Epithelial cell of esophagus (primary cell): ENCODE data around the gene COL25A1.

Source experiments
- DNase-seq: peaks from one replicate; pipeline ENCODE4 v3.0.0; 2010; ENCODE audit warnings: low read depth
- H3K4me3 ChIP-seq: 2 replicates; pipeline ENCODE4 v1.5.1; 2011; ENCODE audit warnings: mild to moderate bottlenecking, low read length, control low read depth
- TF ChIP-seq, protein P1 (sequence below): IDR thresholded peaks from 2 replicates; pipeline ENCODE4 v1.5.1; 2011; ENCODE audit warnings: low read depth, mild to moderate bottlenecking, low read length, control low read depth, inconsistent platforms; ENCODE audit not compliant: insufficient read depth; ENCODE audit errors: missing control alignments

COL25A1 gene

DNA sequence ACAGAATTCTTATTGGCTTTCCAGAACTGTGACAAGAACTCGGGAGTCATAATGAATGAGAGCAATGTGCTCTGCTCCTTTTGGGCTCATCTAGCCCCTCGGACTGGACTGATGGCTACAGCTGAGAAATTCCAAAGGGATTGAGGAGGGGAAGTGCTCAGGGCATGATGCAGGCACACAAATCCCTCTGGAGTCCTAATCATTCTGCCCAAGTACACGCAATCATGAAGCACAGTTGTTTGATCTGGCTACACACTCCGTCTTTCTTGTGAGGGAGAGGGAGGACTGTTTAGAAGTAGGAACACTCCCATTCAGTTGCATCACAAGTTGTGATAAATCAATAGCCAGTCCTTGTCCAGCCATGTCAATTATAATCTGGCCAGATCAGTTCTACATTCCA is 237.5 kb downstream of the COL25A1 start:
- no peak overlapping the region for H3K4me3 ChIP-seq
- no peak for DNase-seq
- TF ChIP-seq, protein P1, sequence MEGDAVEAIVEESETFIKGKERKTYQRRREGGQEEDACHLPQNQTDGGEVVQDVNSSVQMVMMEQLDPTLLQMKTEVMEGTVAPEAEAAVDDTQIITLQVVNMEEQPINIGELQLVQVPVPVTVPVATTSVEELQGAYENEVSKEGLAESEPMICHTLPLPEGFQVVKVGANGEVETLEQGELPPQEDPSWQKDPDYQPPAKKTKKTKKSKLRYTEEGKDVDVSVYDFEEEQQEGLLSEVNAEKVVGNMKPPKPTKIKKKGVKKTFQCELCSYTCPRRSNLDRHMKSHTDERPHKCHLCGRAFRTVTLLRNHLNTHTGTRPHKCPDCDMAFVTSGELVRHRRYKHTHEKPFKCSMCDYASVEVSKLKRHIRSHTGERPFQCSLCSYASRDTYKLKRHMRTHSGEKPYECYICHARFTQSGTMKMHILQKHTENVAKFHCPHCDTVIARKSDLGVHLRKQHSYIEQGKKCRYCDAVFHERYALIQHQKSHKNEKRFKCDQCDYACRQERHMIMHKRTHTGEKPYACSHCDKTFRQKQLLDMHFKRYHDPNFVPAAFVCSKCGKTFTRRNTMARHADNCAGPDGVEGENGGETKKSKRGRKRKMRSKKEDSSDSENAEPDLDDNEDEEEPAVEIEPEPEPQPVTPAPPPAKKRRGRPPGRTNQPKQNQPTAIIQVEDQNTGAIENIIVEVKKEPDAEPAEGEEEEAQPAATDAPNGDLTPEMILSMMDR: no peak

GRCh38 chr4:109053257-109053656 is 249.2 kb downstream of the COL25A1 start:
- no peak overlapping the region for H3K4me3 ChIP-seq
- TF ChIP-seq, protein P1: no peak

GRCh38 chr4:109052821-109053220 is 249.6 kb downstream of the COL25A1 start:
- TF ChIP-seq, protein P1: no peak
- no peak for DNase-seq

More at GRCh38 chr4:109053257-109053656, 249.2 kb downstream of the COL25A1 start:
- no peak for DNase-seq

GRCh38 chr4:109051054-109051453 is 251.4 kb downstream of the COL25A1 start:
- no peak for DNase-seq
- TF ChIP-seq, protein P1: no peak
- no peak overlapping the region for H3K4me3 ChIP-seq

More at GRCh38 chr4:109052821-109053220, 249.6 kb downstream of the COL25A1 start:
- H3K4me3 ChIP-seq: no peak overlapping the region

- H3K4me3 ChIP-seq: no peak overlapping the region
- DNase-seq: no peak
- TF ChIP-seq, protein P1: no peak
Observed at GRCh38 chr4:109049926-109050325, 252.5 kb downstream of the COL25A1 start.

DNA sequence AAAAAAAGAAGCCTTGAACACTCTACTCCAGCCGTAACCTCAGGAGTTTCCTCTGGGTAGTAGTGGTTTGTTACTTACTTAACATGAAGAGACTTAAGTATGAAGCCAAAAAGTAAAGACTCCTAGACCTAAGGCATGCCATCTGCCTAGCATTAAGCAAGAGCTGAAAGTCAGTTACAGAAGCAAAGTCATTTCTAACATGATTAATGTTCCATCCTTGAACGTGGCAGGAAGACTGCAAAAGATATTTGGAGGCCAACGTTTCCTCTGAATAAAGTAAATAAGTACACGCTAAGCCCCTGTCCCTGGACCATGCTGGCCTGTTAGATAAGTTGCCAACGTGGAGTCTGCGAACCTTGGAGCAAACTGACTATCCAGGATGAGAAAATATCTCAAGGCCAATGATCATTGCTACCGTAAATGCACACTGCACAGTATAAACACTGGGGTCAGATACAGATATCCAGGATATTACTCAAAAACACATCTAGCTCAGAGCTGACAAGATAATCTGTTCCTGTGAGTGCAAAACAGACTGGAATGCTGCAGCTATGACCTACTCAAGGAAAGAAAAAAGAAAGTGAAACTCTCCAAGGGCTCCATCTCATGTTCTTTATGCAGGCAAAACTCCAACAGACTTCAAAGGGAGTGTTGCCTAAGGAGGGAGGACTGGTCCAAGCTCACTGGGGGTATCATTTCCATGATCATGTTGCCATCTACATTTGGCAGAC is 255.8 kb downstream of the COL25A1 start:
- H3K4me3 ChIP-seq: no peak overlapping the region
- TF ChIP-seq, protein P1: no peak
- DNase-seq: no peak

GRCh38 chr4:109044431-109044830 is 258.0 kb downstream of the COL25A1 start:
- TF ChIP-seq, protein P1: no peak
- H3K4me3 ChIP-seq: no peak overlapping the region
- no peak for DNase-seq
